Cardiac fibroblast (primary cell): ENCODE results near the gene EIF4G3.
"Not testable (repeated sequence)": the region's sequence is repeated elsewhere in the genome, so short reads cannot be mapped to it uniquely, and the experiment has no call there.

Source experiments
- DNase-seq, 2 donors: peaks; one replicate each; pipeline versions ENCODE4 v3.0.0 to v3.0.0-alpha.2; 2010; ENCODE audit warnings: low read depth in 2 of 2
- H3K4me3 ChIP-seq, 2 donors: replicated peaks in 1 of 2; 1 replicate in 1 of 2; 2 replicates in 1 of 2; pipeline ENCODE4 v1.5.1; 2011; ENCODE audit warnings: low read depth in 2 of 2, low read length in 2 of 2, mild to moderate bottlenecking in 2 of 2, moderate library complexity in 1 of 2
- TF ChIP-seq, protein P1 (sequence below): IDR thresholded peaks from one replicate; pipeline ENCODE4 v1.5.1; 2011; ENCODE audit warnings: low read depth, mild to moderate bottlenecking, low read length, inconsistent platforms

EIF4G3 gene

GRCh38 chr1:21152423-21153100 is 24.1 kb downstream of the EIF4G3 start:
- peak in 1 of 2 donors; percentile 43 for DNase-seq
- no peak overlapping the region for H3K4me3 ChIP-seq
- TF ChIP-seq, protein P1, sequence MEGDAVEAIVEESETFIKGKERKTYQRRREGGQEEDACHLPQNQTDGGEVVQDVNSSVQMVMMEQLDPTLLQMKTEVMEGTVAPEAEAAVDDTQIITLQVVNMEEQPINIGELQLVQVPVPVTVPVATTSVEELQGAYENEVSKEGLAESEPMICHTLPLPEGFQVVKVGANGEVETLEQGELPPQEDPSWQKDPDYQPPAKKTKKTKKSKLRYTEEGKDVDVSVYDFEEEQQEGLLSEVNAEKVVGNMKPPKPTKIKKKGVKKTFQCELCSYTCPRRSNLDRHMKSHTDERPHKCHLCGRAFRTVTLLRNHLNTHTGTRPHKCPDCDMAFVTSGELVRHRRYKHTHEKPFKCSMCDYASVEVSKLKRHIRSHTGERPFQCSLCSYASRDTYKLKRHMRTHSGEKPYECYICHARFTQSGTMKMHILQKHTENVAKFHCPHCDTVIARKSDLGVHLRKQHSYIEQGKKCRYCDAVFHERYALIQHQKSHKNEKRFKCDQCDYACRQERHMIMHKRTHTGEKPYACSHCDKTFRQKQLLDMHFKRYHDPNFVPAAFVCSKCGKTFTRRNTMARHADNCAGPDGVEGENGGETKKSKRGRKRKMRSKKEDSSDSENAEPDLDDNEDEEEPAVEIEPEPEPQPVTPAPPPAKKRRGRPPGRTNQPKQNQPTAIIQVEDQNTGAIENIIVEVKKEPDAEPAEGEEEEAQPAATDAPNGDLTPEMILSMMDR: no peak

DNA sequence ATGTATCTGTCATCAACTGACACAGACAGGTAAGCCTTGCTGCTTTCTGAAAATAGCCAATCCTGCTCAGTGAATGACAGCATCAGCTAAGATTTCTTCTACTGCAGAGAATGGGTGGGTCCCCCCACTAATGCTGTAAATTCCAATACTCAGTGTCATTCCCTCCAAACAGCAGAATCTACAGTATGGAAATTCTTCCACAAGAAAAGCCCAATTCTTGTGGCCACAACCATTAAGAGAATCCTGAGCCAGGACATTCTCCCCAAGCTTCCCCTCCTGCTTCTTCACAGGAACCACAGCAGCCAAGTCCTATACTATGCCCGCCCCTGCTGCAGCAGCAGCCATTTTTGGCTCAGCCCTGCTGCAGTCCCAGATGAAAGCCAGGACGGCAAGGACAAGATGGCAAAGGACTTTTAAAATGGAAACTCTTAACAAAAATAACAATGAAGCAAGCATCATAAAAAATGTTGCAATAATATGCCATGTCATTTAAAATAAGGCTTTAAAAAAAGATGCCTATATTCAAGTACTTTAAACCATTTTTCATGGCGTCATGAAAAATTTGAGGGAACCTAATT is 26.8 kb downstream of the EIF4G3 start:
- peak; percentile 87 to 93 for DNase-seq
- TF ChIP-seq, protein P1: no peak

DNA sequence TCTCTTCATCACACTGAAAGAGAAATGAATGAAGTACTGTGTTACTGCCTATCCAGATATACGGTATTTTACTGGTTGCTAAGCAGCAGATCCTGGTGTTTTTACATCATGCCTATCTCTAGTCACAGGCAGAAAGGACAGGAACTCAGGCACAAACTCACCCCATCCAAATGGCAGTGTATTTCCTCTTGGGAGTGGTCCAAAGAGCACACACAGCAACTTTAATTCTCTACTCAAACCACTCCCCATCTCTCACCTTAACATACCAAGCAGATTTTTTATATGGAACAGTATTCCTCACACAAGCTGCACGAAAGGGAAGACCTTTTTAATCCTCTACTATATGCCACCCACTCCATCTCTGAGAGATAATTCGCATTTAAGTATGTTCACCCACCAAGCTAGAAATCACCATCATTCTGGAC is 27.3 kb downstream of the EIF4G3 start:
- peak; percentile 72 to 82 for DNase-seq
- TF ChIP-seq, protein P1: no peak
- no peak overlapping the region for H3K4me3 ChIP-seq

More for the DNA sequence above, 26.8 kb downstream of the EIF4G3 start:
- H3K4me3 ChIP-seq: no peak overlapping the region

DNA sequence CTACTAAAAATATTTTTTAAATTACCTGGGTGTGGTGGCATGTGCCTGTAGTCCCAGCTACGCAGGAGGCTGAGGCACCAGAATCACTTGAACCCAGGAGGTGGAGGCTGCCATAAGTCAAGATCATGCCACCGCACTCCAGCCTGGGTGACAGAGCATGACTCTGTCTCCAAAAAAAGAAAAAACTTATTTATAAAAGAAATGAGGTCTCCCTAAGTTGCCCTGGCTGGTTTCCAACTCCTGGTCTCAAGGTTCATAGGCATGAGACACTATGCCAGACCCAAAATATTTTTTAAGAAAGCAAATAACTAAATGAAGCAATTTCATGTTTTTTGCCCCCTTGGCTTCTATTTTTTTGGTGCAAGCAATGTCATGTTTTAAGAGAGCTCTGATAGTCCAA is 32.9 kb downstream of the EIF4G3 start:
- no peak for DNase-seq
- TF ChIP-seq, protein P1: no peak
- H3K4me3 ChIP-seq: no peak overlapping the region

GRCh38 chr1:21143138-21143537 is 33.6 kb downstream of the EIF4G3 start:
- H3K4me3 ChIP-seq: no peak overlapping the region
- DNase-seq: no peak
- TF ChIP-seq, protein P1: no peak

GRCh38 chr1:21141030-21141429 is 35.7 kb downstream of the EIF4G3 start:
- TF ChIP-seq, protein P1: no peak
- no peak for DNase-seq
- H3K4me3 ChIP-seq: no peak overlapping the region

- H3K4me3 ChIP-seq: no peak overlapping the region
- TF ChIP-seq, protein P1: no peak
- DNase-seq: peak; percentile 34 to 43
Observed at GRCh38 chr1:21139601-21140000, 37.1 kb downstream of the EIF4G3 start.

GRCh38 chr1:21136344-21136743 is 40.4 kb downstream of the EIF4G3 start:
- not testable (repeated sequence) for H3K4me3 ChIP-seq, DNase-seq
